Measurements from ENCODE around the gene DYRK4.

DNA sequence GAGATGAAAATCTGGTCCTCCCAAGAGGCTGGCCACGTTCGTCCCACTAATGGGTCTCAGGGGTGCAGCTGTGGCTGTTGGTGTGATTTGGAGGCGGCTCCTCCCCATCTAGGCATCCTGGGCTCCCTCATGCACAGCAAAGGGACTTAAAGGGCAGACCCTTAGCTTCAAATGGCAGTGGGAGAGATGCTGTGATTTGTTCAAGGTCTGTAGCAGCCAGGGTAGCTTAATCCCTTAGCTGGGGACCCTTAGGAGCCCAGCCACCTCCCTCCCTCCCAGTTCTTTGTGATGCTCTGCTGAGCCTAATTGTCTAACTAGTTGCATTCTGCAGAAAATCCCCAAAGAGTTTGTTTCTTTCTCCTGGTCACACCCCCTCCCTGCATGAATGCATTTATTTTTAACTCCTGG lies 18.3 kb downstream of the DYRK4 start:
- TF ChIP-seq, protein P1, sequence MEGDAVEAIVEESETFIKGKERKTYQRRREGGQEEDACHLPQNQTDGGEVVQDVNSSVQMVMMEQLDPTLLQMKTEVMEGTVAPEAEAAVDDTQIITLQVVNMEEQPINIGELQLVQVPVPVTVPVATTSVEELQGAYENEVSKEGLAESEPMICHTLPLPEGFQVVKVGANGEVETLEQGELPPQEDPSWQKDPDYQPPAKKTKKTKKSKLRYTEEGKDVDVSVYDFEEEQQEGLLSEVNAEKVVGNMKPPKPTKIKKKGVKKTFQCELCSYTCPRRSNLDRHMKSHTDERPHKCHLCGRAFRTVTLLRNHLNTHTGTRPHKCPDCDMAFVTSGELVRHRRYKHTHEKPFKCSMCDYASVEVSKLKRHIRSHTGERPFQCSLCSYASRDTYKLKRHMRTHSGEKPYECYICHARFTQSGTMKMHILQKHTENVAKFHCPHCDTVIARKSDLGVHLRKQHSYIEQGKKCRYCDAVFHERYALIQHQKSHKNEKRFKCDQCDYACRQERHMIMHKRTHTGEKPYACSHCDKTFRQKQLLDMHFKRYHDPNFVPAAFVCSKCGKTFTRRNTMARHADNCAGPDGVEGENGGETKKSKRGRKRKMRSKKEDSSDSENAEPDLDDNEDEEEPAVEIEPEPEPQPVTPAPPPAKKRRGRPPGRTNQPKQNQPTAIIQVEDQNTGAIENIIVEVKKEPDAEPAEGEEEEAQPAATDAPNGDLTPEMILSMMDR (IDR thresholded peaks at IDR 0.05) = no peak
- TF ChIP-seq POLR2A (IDR thresholded peaks at IDR 0.05) = no peak
